Measurements from ENCODE around the gene ULK1. TPM values are rescaled to one million over a fixed set of nuclear protein-coding genes. Genes with fewer than 3 reads are reported as not detected.

ULK1 gene
- total RNA-seq, 1 experiment from 2014 or later = 15.7 TPM

DNA sequence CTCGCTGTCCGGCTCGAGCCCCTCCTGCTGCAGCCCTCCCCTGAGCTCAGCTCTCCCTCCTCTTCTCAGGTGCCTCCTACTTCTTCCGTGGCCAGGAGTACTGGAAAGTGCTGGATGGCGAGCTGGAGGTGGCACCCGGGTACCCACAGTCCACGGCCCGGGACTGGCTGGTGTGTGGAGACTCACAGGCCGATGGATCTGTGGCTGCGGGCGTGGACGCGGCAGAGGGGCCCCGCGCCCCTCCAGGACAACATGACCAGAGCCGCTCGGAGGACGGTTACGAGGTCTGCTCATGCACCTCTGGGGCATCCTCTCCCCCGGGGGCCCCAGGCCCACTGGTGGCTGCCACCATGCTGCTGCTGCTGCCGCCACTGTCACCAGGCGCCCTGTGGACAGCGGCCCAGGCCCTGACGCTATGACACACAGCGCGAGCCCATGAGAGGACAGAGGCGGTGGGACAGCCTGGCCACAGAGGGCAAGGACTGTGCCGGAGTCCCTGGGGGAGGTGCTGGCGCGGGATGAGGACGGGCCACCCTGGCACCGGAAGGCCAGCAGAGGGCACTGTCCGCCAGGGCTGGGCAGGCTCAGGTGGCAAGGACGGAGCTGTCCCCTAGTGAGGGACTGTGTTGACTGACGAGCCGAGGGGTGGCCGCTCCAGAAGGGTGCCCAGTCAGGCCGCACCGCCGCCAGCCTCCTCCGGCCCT is 43.4 kb upstream of the ULK1 start:
- no peaks in the 10 kb centered on the region for H4K20me1 ChIP-seq (ENCODE audit: low read length)
- intact Hi-C loops (cut with micrococcal nuclease) = no loop called here
- no peaks in the 10 kb centered on the region for H3K36me3 ChIP-seq (ENCODE audit: low read depth, low read length)
- CTCF ChIA-PET = no interaction called here
- no peaks in the 10 kb centered on the region for H3K9me2 ChIP-seq (replicated peaks; ENCODE audit: low read length)
- H2AFZ ChIP-seq (ENCODE audit: low read length) = no peak overlapping the region
- no peak overlapping the region for H3K4me2 ChIP-seq (ENCODE audit: low read length)
- H3K4me3 ChIP-seq (ENCODE audit: low read length) = no peak overlapping the region
- peaks cover 3% of the 10 kb centered on the region for H3F3A ChIP-seq (ENCODE audit: low read length, unreplicated experiment)
- no peaks in the 10 kb centered on the region for H3K27me3 ChIP-seq (ENCODE audit: low read length)
- DNase-seq = no peak
- no peaks in the 10 kb centered on the region for H3K79me2 ChIP-seq (ENCODE audit: low read length)
- no peak overlapping the region for H3K9ac ChIP-seq (ENCODE audit: low read length)
- H3K9me3 ChIP-seq (ENCODE audit: low read length) = no peaks in the 10 kb centered on the region
- peaks cover 10% of the 10 kb centered on the region; the same call in 1 of the 2 replicates for H3K4me1 ChIP-seq (ENCODE audit: insufficient read depth, low read length)
- no TSS peak for BruUV-seq (replicated peaks)
- no peak for ATAC-seq
- TF ChIP-seq EZH2phosphoT487 (IDR thresholded peaks at IDR 0.05; ENCODE audit: borderline replicate concordance, low read length) (no peak), EZH2 (IDR thresholded peaks at IDR 0.05; ENCODE audit: low read length, unreplicated experiment) (no peak)
- TF ChIP-seq, protein P1, sequence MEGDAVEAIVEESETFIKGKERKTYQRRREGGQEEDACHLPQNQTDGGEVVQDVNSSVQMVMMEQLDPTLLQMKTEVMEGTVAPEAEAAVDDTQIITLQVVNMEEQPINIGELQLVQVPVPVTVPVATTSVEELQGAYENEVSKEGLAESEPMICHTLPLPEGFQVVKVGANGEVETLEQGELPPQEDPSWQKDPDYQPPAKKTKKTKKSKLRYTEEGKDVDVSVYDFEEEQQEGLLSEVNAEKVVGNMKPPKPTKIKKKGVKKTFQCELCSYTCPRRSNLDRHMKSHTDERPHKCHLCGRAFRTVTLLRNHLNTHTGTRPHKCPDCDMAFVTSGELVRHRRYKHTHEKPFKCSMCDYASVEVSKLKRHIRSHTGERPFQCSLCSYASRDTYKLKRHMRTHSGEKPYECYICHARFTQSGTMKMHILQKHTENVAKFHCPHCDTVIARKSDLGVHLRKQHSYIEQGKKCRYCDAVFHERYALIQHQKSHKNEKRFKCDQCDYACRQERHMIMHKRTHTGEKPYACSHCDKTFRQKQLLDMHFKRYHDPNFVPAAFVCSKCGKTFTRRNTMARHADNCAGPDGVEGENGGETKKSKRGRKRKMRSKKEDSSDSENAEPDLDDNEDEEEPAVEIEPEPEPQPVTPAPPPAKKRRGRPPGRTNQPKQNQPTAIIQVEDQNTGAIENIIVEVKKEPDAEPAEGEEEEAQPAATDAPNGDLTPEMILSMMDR (conservative IDR thresholded peaks at IDR 0.05; ENCODE audit: low read depth, low read length) = no peak
- no peak overlapping the region for H3K27ac ChIP-seq (ENCODE audit: low read length)
- POLR2A ChIA-PET (ENCODE audit: unreplicated experiment) = no interaction called here

DNA sequence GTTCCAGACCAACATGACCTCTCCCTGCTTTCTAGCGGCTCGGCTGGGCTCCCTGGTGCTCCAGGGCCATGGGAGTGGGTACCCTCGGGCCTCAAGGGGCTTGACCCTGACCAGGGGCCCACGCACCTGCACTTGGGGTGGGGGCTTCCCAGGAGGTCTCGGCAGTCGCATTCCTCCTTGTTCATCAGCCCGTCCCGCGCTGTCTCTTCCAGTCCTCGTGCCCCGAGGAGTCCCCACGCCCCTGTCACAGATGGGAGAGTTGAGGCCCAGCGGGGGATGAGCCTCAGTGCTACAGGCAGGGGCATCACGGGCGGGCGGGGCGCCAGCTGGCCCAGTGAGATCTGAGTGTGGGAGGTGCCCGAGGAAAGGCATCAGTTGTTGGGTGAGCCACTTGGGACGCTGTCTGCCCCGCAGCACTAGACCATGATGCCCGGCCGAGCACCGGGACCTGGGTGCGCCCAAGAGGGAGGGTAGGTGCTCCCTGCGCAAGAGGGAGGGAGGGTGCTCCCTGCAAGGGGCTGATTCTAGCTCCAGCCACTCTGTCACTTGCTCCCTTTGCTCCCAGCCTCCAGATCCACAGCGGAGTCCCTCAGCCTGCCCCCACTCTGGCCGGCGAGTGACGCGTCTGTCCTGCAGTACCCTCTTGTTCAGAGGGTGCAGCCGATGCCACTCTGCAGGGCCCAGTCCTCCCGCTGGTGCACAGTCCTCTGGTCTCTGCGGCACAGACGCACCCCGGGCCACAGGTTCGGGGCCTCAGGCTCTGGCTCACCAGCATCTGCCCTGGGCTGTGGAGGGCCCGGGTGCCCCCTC is 42.5 kb upstream of the ULK1 start:
- H3K27me3 ChIP-seq (ENCODE audit: low read length) = no peaks in the 10 kb centered on the region
- no peaks in the 10 kb centered on the region for H3K79me2 ChIP-seq (ENCODE audit: low read length)
- no peaks in the 10 kb centered on the region for H4K20me1 ChIP-seq (ENCODE audit: low read length)
- no peak overlapping the region for H3K4me2 ChIP-seq (ENCODE audit: low read length)
- H3K27ac ChIP-seq (ENCODE audit: low read length) = no peak overlapping the region
- no peaks in the 10 kb centered on the region for H3K36me3 ChIP-seq (ENCODE audit: low read depth, low read length)
- H3K9me2 ChIP-seq (replicated peaks; ENCODE audit: low read length) = no peaks in the 10 kb centered on the region
- no peak overlapping the region for H3K9ac ChIP-seq (ENCODE audit: low read length)
- peaks cover 10% of the 10 kb centered on the region; the same call in 1 of the 2 replicates for H3K4me1 ChIP-seq (ENCODE audit: insufficient read depth, low read length)
- H3K9me3 ChIP-seq (ENCODE audit: low read length) = no peaks in the 10 kb centered on the region
- H2AFZ ChIP-seq (ENCODE audit: low read length) = no peak overlapping the region
- ATAC-seq = no peak
- intact Hi-C loops (cut with micrococcal nuclease) = no loop called here
- no peak overlapping the region for H3K4me3 ChIP-seq (ENCODE audit: low read length)
- DNase-seq = no peak
- BruUV-seq (replicated peaks) = no TSS peak
- peaks cover 3% of the 10 kb centered on the region for H3F3A ChIP-seq (ENCODE audit: low read length, unreplicated experiment)
- ChIA-PET POLR2A (ENCODE audit: unreplicated experiment) (no interaction called here), CTCF (no interaction called here)
- no peak for TF ChIP-seq EZH2phosphoT487 (IDR thresholded peaks at IDR 0.05; ENCODE audit: borderline replicate concordance, low read length)
- TF ChIP-seq, protein P1 (conservative IDR thresholded peaks at IDR 0.05; ENCODE audit: low read depth, low read length) = no peak
- no peak for TF ChIP-seq EZH2 (IDR thresholded peaks at IDR 0.05; ENCODE audit: low read length, unreplicated experiment)

All from PC-3 (cell line).